ENCODE data around the gene CRAT.

Gene CRAT

DNA sequence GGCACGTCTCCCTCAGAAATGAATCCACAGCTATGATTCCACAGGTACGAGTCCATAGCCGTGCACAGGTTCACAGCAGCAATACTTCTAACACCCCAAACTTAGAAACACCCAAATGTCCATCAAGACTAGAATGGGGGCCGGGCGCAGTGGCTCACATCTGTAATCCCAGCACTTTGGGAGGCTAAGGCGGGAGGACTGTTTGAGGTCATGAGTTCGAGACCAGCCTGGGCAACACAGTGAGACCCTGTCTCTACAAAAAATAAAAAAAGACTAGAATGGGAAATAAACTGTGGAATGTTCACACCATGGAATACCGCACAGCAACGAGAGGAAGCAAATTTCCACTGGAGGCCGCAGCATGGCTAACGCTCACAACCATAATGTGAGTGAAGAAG lies 34.0 kb downstream of the CRAT start:
- ChIA-PET POLR2A (no interaction called here), CTCF (no interaction called here)
- TF ChIP-seq, protein P1, sequence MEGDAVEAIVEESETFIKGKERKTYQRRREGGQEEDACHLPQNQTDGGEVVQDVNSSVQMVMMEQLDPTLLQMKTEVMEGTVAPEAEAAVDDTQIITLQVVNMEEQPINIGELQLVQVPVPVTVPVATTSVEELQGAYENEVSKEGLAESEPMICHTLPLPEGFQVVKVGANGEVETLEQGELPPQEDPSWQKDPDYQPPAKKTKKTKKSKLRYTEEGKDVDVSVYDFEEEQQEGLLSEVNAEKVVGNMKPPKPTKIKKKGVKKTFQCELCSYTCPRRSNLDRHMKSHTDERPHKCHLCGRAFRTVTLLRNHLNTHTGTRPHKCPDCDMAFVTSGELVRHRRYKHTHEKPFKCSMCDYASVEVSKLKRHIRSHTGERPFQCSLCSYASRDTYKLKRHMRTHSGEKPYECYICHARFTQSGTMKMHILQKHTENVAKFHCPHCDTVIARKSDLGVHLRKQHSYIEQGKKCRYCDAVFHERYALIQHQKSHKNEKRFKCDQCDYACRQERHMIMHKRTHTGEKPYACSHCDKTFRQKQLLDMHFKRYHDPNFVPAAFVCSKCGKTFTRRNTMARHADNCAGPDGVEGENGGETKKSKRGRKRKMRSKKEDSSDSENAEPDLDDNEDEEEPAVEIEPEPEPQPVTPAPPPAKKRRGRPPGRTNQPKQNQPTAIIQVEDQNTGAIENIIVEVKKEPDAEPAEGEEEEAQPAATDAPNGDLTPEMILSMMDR (IDR thresholded peaks at IDR 0.05; ENCODE audit: control extremely low read depth, extremely low read depth, low read depth, missing control alignments): no peak
- DNase-seq (ENCODE audit: extremely low spot score): no peak

DNA sequence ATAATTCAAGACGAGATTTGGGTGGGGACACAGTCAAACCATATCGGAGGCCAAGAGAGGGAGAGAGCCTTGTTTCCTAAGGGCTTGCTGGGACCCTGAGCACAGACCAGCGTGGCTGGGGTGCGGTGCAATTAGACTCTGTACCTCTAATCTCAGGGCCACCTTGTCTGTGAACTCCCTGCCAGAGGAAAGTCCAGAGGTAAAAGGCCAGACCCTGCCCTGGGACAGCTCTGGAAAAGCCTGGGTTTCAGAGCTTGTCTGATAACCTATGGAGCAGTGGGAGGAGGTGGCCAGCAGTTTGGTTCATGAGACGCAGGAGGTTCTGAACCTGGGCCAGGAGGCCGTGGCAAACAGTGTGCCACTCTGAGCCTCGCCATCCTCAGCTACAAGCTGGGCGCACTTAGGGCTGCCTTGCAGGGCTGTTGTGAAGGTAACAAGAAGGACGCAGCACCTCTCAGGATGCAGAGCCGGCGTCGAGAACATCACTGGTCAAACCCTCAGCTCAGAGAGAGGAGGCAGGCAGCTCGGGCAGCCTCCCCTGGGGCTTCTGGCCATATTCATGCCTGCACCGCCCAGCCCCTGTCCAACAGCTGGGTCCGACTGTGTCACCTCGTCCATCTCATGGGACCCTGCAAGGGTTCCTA lies 34.5 kb downstream of the CRAT start:
- no peak for DNase-seq (ENCODE audit: extremely low spot score)
- POLR2A ChIA-PET: no interaction called here
- CTCF ChIA-PET: no interaction called here
- TF ChIP-seq, protein P1 (IDR thresholded peaks at IDR 0.05; ENCODE audit: control extremely low read depth, extremely low read depth, low read depth, missing control alignments): no peak

DNA sequence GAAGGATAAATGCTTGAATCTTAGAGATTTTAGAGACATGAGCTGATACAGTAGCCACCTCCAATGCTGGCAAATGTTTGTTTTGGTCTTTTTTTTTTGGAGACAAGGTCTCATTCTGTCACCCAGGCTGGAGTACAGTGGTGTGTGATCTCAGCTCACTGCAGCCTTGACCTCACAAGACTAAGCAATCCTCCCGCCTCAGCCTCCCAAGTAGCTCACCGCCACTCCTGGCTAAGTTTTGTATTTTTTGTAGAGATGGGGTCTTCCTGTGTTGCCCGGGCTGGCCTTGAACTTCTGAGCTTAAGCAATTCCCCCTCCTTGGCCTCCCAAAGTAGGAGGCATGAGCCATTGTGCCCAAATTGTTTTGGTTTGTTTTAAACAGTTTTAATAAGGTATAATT lies 36.5 kb downstream of the CRAT start:
- TF ChIP-seq, protein P1 (IDR thresholded peaks at IDR 0.05; ENCODE audit: control extremely low read depth, extremely low read depth, low read depth, missing control alignments): no peak
- POLR2A ChIA-PET: no interaction called here
- DNase-seq (ENCODE audit: extremely low spot score): no peak
- CTCF ChIA-PET: no interaction called here

DNA sequence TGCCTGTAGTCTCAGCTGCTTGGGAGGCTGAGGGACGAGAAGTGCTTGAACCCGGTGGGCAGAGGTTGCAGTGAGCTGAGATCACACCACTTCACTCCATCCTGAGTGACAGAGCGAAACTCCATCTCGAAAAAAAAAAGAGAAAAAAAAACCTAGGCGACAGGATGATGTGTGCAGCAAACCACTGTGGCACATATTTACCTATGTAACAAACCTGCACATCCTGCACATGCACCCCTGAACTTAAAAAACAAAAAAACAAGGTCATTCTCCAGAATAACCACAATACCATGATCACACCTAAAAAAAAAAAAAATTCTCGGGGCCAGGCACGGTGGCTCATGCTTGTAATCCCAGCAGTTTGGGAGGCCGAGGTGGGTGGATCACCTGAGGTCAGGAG lies 37.2 kb downstream of the CRAT start:
- ChIA-PET CTCF (no interaction called here), POLR2A (no interaction called here)
- DNase-seq (ENCODE audit: extremely low spot score): no peak
- TF ChIP-seq, protein P1 (IDR thresholded peaks at IDR 0.05; ENCODE audit: control extremely low read depth, extremely low read depth, low read depth, missing control alignments): no peak

DNA sequence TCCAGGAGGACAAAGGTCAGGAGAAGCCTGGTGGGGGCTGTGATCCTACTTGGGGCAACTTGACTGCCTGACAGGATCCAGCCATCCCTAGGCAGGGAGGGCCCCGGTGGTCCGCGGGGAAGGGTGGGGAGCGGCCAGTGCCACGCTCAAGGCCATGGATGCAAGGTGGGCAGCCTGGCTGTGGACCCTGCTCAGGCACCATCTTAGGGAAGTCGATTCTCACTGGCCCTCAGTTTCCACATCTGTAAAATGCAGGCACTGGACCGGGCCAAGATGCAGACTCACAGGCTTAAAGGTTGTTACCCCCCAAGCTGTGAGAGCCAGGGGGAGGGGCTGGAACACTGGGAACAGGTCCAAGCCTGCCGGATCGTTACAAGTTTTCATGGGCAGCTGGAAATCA lies 38.4 kb downstream of the CRAT start:
- ChIA-PET CTCF (no interaction called here), POLR2A (no interaction called here)
- TF ChIP-seq, protein P1 (IDR thresholded peaks at IDR 0.05; ENCODE audit: control extremely low read depth, extremely low read depth, low read depth, missing control alignments): no peak

GRCh38 chr9:129071526-129072126 lies 39.0 kb downstream of the CRAT start:
- CTCF ChIA-PET: no interaction called here
- DNase-seq (ENCODE audit: extremely low spot score): no peak
- TF ChIP-seq, protein P1 (IDR thresholded peaks at IDR 0.05; ENCODE audit: control extremely low read depth, extremely low read depth, low read depth, missing control alignments): no peak
- POLR2A ChIA-PET: no interaction called here

More for the DNA sequence above, 38.4 kb downstream of the CRAT start:
- DNase-seq (ENCODE audit: extremely low spot score): no peak
